Transverse colon (tissue), 4 donors: ENCODE results near the gene TXN. TPM values are rescaled to one million over a fixed set of nuclear protein-coding genes. Genes with fewer than 3 reads are reported as not detected.

Source experiments
- total RNA-seq, 4 donors: library from RNA; depleted of rRNA; stranded (reverse); fragments of >200 nt; gene quantifications; one replicate each; pipeline ENCODE4 v1.1.0, GENCODE V29; 2016

TXN gene
- total RNA-seq, 4 donors from 2014 or later, result 52.4 to 275 (median 182) TPM

Other genes starting within 250 kb of the TXN start
- gene C9orf152, start 48.3 kb downstream of the TXN start, total RNA-seq, result 10 to 100 TPM in 3 of 4 donors, 1 to 10 TPM in 1; 9.7 to 31.4 (median 16.7) TPM
- not detected for gene TXNDC8, start 81.4 kb upstream of the TXN start, total RNA-seq